GM18867 (cell line): ENCODE results near the gene CRACDL.
"Not testable (repeated sequence)": the region's sequence is repeated elsewhere in the genome, so short reads cannot be mapped to it uniquely, and the experiment has no call there.

ENCODE experiments used
- ATAC-seq: cut with Tn5 transposase; IDR thresholded peaks from one replicate; pipeline ENCODE4 v1.9.1; 2021; ENCODE audit warnings: mild to moderate bottlenecking, moderate library complexity; ENCODE audit not compliant: unreplicated experiment

Gene CRACDL

DNA sequence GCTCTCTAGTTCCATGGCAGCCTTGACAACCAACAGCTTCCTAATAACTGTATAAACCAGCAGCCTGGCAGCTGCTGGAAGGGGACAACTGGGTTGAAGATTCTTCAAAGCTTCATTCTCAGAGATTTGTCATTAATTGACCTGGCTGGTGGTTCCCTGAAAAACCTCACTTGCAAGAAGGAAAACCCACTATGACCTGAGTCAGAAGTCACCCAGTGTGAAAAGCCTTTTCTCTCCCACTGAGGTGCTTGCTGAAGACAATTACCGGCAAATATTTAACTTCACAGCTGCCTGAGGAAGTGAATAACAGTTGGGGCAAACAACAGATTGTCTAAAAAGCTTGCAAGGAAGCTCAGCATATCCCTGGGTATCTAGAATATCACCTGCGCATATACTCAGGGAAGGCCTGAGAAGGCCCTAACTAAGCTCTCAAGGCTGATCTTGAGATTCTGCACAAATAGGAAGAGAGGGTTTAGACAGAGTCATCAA, 49.9 kb downstream of the CRACDL start:
- no peak for ATAC-seq

DNA sequence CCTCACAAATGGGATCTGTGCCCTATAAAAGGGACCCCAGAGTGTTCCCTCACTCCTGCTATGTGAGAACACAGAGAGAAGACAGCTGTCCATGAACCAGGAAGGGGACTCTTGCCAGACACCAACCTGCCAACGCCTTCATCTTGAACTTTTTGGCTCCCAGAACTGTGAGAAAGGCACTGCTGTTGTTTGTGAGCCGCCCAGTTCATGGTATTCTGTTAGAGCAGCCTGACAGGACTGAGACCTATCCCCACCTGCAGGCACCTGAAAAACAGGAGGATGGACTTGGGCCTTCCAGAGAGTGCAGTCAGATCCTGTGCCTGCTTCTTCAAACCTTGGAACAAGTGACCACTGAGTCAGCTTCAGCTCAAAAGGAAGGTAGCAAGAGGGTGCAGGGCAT, 51.4 kb downstream of the CRACDL start:
- ATAC-seq, result no peak

DNA sequence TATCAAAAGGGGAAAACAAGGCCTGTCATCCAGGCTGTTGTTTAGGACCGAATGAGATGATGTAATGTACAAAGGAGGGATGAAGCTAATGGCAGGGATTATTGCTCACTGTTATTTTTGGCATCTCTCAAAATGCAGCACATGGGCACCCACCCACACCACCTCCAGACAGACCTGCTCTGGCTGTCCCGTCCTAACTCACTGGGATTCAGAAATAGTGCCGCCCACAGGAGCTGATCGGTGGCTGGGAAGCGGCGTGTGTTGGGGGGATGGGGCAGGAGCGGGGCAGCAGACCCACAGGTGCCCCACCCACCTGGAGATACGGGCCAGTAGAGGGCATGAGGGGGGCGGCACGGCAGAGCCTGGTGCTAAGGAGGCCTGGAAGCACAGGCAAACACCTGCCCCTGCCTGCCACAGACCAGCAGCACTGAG, 52.2 kb downstream of the CRACDL start:
- no peak for ATAC-seq

DNA sequence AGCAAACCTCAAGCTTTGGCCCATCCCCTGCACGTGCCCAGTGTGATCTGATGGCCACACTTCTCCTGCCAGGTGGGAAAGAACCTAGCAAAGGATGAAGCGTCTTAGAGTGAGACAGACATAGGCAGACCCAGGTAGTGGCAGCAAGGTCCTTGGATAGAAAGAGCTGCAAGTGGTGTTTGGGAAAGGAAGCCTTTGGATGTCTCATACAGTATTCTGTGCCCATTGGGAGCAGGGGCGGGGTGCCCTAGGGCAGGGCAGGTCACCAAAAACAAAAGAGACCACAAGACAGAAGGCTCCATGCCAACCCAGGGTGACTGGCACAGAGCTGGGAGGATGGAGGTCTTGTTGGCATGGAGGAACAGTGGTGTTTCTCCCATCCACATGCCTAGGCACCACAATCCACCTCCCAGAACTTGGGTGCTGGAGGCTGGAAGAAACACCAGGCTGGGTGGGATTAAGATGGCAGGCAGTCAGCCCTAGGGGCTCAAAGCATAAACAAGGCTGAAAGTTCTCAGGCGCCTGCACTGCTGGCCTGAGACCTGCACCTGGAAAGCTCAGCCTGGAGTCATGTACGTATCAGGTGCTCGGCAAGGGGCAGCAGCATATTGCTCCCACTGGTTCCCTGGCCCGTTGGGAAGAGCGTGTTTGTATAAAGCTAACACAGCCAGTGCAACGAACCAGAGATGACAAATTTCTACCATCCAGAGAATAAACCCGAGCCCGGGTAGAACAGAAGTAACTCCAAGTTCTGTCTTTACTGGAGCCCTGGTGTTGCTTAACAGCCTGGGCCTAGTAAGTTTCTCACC, 52.9 kb downstream of the CRACDL start:
- no peak for ATAC-seq

DNA sequence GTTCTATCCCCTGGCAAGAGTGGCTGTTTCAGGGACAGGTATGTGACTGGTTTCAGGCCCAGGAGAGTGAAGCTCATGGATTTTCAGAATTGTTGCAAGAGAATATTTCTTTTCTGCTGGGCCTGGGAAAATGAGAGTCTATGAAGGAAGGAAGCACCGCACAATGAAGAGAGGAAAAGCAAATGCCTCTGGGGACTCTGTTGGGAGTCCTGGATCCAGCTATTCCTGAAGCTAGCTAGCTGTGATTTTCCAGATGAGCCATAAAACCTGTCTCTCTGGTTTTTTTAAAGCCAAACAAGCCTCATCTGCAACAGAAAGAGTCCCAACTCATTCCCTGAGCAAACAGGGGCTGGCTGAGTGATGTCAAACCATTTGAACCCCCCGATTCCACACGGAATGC, 53.7 kb downstream of the CRACDL start:
- ATAC-seq, result no peak

DNA sequence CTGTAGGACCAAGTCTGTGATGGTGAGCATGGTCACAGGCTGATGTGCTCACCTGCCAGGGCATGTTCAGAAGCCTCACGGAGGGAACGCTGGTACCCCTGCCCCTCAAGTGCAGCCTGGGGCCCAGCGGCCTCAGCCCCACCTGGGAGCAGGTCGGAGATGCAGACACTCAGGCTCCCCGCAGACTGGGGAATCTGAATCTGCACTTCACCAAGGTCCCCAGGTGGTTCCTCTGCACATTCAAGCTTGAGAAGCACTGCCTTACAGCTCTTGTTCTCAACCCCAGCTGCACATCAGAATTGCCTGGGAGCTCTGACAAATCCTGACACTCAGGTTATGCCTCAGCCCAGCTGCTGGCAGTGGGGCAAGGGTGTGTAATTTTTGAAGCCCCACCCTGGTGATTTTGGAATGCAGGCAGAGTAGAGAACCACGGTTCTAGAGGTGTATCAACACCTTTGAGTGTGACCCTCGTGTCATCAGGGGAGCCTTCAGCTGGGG, 54.8 kb downstream of the CRACDL start:
- no peak for ATAC-seq

DNA sequence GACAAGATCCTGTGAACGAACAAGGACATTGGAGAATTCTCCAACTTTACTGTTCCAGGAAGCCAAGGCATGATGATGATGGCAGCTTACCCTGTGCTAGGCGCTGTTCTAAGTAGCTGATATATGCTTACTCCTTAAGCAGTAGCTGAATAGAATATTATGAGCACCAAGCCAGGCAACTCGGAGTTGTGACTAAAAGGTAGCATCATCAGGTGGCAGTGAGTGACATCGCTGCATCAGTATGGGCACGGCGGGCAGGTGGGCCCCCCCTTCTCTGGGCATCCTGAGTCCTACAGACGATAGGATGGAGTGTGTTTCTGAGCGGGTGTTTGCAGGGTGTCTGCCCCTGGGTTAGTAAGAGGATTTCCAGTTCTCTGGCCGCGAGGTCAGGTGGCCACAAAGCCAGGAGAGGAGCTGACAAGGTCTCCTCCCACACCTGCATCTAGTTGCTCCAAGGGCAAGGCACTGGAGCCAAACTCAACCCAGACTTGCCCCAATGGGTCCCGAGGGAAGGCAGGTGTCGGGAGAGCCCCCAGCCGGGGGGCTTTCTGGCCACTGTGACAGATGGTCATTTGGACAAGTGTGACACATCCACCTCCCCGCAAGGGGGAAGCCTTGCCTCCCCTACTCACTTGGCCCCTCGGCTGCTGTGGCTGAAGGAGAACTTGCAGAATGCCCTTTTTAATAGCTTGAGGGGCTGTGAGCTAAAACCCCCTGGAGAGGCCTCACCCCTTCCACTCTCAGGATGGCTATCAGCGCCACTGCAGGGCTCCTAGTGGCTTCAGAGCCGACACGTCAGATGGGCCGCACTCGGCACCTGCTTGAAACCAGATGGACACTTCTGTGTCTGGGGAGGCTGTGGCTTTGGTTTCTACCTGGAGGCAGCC, 55.5 kb downstream of the CRACDL start:
- ATAC-seq, result no peak

DNA sequence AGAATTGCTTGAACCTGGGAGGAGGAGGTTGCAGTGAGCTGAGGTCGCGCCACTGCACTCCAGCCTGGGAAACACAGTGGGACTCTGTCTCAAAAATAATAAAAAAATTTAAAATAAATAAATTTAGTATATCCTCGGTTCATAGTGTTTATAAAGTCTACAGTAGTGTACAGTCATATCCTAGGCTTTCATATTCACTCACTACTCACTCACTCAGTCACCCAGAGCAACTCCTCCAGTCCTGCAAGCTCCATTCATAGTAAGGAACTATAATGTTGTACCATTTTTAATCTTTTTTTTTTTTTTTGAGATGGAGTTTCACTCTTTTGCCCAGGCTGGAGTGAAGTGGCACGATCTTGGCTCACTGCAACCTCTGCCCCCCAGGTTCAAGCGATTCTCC, 58.4 kb downstream of the CRACDL start:
- ATAC-seq, result not testable (repeated sequence)

DNA sequence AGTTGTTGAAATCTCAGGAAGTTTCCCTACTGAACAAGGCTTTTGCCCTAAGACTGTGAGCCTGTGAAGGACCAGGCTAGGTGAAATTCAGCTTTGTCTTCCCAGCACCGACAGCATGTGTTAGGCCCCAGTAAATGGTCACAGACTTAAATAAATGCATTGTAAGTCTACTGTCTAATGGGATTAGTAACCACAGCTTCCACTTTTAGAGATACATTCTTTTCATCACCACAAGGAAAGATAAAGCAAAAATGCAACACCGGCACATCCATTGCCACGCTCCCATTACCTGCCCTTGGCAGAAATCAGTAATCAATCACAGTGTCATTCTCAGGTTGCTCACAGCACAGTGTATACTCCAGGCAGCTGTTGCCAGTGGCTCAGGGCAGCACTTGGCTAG, 59.3 kb downstream of the CRACDL start:
- ATAC-seq, result no peak

DNA sequence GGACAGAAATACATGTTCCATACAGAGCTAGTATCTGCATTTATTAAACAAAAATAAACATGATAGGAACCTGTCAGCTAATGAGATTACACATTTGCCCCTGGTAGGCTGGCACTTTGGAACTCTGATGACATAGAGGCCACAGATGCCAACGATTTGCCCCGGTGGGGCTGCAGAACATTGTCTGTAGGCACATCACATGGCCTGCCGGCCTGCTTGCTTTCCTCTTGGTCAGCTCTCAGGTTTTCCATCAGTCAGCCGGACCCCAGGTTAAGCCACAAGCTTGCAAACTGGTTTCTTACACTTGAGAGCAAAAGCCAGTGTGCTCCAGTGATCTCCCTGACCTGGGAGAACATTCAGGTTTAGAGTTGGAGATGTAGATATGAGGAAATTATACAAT, 60.3 kb downstream of the CRACDL start:
- peak; percentile 2 for ATAC-seq

DNA sequence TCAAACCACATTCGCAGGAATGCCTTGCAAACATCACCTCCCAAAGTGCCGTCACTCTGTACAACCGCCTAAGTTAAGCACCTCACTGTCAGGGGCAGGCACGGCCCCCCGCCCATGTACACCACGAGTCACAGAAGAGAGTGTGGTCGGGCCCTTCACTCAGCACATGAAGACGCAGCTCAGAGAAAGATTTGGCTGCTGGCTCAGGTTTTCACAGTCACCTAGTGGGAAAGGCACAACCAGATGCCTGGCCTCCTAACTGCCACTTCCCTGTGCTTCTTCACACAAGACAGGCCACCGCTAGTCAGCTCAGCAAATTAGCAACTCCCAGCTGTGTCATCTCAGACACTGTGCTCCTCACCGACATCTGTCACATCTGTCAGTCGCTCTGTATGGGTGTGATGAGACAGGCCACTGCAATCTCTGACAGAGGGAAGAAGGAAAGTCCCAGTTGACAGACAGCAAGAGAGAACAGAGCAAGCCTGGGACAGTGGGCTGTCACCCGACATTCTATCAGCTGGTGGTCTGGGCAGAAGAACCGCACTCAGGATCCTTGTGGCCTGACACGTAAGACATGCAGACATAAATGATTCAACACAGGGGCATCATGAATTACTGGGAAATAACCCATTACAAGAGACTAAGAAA, 60.8 kb downstream of the CRACDL start:
- peak; percentile 91 for ATAC-seq

DNA sequence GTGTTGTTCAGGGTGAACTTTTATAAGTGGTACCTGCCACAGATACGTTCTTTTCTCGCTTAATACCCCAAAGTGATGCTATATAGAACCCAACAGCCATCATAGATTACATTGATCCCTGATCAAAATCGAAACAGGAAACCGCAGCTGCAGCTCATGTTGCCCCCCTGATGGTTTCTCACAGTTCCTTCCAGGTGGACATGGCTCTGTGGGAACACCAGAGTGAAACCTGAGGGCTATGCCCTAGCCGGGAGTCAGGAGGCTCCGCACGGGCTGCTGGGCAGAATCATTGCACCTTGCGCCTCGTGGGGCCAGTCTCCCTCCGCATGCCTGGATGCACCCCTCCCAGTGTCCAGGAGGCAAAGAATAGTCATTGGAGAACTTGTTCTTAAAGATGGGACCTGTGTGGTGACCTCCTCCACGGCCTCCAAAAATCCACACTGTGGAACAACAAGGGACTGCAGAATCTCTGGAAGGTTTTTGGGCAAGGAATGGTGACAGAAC, 61.8 kb downstream of the CRACDL start:
- no peak for ATAC-seq

DNA sequence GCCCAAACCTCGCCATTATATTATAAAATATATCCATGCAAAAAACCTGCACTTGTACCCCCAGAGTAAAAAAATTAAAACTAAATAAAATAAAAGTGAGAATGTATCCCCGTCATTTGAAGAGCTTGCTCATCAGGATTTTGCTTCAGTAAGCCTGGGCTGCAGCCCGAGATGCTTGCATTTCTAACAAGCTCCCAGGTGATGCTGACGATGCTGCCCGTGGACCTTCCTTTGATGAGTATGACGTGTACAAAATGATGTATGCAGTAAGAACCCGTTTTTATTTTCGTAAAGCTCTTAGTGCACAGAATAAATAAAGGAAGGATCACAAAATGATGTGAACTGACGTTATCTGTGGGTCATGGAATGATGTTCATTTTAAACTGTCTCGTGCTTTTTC, 63.5 kb downstream of the CRACDL start:
- no peak for ATAC-seq

DNA sequence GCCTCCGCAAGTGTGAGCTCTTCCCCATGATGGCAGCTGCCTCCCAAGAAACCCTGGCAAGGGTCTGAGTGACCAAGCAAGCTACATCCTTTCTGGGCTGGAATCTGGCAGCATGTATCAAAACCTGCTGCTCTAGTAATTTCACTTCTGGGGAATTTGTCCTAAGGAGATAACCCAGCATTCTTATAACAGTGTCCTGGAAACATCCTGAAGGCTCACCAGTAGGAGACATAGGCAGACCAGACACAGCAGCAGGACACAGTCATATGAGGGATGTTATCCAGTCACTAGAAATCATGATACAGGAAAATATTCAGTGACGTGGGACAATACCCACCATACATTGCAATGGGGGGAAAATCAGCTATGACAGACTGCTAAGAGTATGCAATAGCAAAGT, 64.5 kb downstream of the CRACDL start:
- ATAC-seq, result no peak

DNA sequence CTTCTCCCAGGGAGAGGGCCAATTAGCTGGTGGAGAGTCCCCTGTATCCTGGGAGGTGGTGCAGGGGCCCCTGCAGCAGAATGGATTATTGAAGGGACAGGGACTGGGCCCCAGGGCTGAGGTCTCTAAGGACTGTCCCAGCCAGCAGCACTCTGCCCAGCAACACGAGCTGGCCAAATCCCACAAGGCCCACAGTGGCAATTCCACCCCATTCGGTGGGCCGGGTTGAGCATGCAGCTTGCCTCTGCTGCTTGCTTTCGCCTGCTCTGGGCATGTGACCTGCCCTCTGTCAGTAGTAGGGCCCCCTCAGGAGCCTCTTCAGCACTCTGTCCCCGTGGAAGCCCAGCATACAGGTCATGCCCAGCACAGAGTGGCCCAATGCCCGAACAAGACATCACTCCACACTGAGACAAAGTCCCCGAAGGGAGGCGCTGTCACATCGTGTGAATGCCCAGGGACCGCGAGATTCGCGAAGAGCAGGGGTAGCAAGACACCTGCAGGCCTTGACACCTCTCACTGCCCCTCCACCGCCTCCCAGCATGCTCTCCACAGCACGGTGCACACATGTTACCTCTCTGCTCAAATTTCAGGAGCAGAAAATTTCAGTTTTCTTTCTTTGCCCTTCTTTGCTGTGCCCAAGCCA, 65.4 kb downstream of the CRACDL start:
- no peak for ATAC-seq

DNA sequence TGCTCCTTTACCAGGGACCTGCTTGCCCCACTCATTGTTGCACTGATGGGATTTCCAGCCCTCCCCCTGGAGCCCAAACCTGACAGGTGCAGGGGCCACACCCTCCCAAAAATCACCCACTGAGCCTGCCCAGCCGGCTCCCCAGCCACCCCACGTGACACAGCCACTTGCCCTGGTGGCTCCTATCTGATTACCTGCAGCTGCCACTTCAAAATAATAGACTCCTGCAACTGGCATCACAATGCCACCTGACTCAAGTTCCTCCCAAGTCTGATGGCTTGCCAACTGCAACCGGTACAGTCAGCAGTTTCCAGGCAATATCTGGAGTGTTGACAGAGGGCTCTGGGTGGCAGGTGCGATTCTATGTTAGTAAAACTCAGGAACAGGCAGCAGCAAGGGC, 66.2 kb downstream of the CRACDL start:
- ATAC-seq, result no peak

DNA sequence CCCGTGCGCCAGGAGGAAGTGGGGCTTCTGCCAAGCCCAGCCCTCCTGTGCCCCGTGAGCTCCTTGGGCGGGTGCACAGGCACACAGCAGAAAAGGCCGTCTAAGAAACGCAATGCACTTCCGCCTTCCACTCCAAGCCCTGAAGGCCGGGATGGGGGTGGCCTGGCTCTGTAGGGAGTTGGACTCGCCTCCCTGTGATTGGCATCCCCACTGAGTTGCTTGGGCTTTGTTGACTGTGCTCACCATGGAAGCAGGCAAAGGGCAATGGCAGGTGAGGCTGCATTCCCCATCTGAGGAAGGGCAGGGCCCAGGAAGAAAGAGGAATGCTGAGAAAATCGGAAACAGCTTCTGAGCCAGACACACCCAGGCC, 66.8 kb downstream of the CRACDL start:
- no peak for ATAC-seq

DNA sequence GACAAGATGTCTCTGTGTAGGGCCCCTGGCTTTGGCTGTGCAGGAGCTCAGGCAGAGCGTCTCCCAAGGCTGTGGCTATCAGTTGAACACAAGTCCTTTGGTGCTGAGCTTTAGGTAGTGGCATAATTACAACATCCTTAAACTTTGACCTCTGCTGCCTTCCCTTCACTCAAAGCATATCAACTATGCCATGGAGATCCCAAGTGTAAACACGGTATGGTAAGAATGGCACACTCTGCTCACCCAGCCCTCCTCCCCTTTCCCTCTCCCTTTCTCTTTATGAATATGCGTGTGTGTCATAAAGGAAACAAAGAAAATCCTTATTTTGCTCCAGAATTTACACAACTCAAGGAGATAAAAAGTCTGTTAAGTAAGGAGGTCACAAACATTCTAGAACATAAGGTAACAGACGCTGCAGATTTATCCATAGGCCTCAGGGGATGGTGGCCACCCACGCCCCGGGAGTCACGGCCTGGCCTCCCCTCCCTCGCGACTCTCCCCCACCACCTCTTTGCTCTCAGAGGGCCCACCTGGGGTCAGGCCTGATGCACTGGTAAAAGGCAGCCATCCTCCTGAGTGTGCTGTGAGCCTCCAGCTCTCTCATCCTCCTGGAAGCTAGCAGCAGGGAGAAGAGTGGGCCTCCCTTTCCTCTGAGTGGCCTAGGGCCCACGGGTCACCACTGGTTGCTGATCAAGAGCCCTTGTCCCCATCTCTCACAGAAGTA, 67.3 kb downstream of the CRACDL start:
- no peak for ATAC-seq

DNA sequence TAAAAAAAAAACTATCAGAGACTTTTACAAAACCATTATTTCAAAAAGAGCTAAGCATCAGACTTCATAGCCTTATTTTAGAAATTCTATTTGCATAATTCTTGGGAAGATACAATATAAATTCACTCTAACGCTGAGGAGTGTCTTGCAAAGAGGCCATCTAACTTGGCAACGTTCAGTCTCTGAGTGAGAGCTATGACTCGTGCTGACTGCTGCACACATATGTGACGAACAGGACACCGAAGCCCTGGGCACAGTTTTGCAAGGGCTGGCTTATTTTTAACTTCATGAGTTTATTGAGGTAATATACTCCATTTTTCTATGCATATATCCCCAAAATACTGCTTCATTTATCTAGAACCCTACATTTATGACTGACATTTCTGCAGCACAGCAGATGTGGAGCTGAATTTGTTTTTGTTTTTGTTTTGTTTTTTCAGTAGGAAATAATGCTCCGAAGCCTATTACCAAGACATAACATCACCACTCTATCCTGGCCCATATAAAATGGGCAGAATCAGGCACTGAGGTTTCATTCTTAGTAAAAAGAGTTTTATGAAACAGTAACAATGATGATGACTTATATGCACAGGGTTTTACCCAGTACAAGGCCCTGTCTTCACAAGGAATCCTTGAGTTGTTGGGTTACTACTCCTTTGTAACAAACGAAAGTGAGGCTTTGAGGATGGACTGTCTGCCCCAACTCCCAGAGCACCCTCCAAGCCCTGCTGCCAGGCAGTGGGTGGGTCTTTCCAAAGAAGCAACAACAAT, 68.3 kb downstream of the CRACDL start:
- no peak for ATAC-seq
